DLD1 (cell line): Measurements from ENCODE around the gene RUFY1.

Experiments used
- in situ Hi-C: cut with HindIII; loops from 2 replicates; pipeline ENCODE4 v1.10.0; 2017; ENCODE audit warnings: low sequenced_read_pairs

RUFY1 gene

DNA sequence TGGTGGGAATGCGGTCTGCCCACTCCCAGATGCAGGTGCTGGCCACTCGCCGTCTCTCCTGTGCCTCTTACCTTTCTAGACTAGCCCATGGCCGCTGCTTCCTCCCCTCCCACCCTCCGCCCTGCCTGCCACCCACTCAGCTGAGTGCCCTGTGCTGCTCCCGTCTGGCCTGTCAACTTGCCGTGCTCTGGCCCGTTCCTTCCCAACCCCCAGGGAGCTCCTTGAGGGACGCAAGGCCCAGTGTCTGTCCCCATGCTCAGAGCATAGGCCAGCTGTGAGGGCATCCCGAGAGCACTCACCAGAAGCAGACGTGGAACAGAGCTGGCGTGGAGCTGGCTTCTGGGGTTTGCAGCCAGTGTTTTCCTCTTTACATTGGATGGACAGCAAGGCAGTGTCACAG is 53.0 kb downstream of the RUFY1 start:
- in situ Hi-C loops = no loop called here

DNA sequence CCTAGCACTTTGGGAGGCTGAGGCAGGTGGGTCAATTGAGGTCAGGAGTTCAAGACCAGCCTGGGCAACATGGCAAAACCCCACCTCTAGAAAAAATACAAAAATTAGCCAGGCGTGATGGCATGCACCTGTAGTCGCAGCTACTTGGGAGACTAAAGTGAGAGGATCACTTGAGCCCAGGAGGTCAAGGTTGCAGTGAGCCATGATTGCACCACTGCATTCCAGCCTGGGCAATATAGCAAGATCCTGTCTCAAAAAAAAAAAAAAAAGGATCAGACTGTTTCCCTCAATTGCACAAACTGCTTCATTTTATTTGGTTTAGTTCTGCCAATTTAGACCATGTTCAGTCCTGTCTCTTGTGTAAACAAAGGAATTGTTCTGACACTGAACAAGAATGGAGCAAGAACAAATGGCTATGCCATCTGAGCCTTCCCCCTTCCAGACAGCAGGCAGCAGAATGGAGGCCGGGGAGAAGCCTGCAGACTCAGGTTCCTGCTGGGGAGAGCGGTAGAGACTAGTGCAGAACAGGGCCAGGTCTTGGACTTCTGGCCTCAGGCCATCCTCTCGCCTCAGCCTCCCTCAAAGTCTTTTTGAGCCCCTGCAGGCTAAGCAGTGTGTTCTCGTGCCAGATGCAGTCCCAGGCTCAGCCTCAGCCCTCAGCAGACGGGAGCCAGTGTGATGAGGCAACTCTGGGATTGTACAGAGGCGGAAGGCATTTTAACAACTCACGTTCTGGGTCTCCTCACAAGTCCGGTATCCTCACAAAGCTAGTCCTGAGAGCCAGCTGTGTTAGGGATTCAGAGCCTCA is 54.9 kb downstream of the RUFY1 start:
- in situ Hi-C loops = no loop called here

DNA sequence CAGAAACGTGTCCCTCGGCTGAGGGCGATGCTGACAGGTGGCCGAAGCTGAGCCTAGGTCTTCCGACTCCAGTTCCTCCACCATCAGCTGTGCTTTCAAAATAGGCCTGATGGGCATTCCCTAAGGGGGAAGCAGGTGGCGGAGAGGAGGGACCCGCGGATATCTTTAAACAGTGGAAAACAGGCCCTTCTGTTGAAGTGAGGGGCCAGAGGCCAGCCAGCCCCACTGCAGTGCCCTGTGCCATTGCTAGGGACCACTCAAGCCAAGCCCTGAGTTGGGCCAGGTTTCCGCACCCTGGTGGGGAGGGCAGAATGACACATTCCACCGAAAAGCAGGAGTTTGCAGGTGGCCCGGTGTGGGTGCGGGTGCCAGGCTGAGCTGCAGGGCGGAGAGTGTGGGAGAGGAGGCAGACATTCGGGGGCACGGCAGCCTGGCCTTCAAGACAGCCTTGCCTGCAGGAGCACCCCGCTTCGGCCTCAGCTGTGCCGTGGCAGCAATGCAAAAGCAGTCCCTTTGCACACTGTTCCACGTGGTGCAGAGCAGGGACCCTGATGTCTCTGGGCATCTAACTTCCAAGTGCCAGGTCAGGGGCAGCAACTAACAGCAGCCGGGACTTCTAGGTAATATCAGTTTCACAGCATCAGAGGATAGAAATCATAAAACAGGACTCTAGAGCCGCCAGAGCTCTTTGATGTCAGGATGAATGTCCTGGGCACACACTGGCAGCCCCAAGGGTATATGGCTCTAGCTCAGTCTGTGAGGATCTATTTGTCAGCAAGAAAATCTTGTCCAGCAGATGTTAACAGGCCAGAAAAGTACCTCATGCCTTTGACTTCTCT is 55.9 kb downstream of the RUFY1 start:
- in situ Hi-C loops = no loop called here

DNA sequence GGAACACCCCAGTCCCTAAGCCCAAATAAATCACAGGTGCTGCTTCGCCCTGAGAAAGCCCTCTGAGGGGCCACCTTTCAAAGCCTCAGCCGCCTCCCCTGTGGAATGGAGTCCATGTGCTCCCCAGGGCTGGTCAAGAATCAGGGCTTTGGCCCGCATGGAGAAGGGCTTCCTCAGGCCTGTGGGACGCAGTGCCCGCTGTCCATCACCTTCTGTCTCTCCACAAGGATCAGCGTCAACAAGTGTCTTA is 56.5 kb downstream of the RUFY1 start:
- in situ Hi-C loops = no loop called here

DNA sequence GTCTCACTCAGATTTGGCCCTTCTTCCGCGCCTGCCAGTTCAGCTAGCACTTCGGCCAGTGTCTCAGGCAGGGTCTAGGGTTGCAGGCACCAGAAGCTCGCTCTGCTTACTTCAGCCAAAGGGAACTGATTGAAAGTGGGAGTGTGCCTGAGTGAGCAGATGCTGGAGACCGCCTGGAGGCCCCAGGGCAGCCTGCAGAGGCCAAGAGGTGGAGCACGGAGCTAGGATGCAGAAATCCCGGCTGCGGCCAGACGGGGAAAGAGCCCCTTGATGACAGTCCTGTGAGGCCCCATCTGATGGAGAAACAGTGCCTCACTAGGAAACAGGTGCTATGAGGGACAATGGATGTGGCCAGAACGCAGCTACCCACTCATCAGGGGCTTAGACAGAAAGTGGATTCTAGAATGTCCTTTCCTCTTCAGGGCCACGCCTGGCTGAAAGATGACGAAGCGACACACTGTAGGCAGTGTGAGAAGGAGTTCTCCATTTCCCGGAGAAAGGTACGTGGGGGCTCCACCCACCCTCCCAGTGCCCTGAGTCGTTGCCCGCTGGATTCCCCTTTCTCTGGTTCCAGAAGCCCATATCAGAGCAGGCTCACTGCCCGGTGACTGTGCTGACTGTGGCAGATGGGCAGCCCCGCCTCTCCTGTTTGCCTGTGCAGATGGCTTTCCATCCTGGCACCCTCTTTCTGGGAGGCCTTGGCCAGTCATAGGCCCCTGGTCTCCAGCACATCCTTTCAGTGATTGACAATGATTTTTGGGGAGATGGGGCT is 57.0 kb downstream of the RUFY1 start:
- in situ Hi-C loops = no loop called here

DNA sequence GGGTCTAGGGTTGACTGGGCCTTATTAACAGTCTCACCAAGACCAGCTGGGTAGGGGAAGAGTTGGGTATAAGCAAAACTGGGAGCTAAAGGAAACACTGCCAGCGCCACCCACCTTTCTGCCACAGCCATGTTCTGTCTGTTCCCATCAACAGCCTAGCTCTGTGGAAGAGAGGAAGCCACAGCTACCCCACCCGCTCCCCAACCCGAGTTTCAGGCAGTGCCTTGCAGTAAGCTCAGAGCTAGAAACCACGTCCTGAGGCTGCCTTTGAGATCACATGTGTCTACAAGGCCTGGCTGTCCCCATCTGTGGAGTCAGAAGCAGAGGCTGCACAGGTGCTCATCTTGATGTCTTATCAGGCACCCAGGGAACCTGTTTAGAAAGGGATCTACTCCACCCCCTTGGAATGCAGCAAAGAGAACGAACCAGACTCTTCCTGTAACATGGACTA is 57.8 kb downstream of the RUFY1 start:
- in situ Hi-C loops = no loop called here

DNA sequence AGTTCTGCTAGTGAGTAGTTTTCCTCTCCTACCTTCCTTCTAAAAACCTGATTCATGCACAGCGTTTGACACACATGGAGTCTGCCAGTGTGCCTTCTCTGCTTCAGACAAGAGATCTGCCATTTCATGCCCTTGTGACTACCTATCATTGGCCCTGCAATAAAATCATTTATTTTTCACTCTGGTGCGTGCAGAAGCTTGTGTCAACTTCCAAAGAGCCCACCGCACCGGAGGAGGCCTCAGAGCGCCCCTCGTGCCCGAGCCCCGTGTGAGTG is 59.4 kb downstream of the RUFY1 start:
- in situ Hi-C loops = no loop called here

DNA sequence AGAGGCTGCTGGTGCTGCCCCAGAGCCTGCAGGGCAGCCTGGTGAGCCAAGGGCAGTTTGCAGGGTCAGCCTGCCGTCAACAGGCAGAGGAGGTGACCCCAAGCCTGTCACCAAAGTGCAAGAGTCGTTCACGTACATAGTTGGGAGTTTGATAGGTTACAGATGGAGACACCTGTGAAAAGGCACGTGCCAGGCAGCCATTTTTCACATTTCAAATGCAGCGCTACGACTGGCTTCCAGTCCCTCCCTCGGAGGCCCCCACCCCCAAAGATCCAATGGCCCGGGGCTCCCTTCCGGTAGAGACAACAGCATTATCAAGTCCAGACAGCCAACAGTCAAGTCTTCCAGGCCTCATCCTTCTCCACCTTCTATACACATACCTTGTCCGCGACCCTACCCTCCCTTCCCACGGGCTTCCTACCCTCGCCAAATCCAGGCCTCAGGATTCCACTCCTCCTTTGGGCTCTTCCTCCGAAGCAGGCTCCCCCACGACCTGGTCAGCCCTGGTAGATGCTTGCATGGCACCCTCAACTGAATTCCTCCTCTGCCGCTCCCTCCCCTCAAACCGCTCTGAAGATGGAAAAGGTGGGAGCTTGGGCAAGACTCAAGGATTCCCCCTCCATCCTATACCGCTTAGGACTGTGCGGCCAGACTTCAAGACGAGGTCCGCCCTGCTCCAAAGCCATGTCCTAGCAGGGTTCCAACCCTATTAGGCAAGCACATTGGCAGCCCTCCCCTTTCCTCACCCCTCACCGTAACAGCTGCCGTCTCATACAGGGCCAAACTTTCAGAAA is 60.0 kb downstream of the RUFY1 start:
- in situ Hi-C loops = no loop called here

DNA sequence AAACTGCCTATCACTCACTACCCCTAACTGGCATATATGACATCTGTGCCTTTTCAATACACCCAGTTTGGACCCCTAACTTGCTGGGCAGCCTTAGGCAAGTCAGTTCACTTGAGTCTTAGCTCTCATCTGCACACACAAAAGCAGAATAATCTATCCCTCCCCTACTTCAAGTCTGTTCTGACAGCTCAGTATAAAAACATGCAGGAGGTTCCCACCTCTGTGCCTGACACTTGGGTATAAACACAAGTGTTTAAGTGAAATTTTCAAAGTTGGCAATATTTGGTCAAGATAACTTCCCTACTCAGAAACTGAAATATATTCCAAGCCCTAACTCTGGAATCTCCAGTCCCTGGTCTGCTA is 60.5 kb downstream of the RUFY1 start:
- in situ Hi-C loops = no loop called here

DNA sequence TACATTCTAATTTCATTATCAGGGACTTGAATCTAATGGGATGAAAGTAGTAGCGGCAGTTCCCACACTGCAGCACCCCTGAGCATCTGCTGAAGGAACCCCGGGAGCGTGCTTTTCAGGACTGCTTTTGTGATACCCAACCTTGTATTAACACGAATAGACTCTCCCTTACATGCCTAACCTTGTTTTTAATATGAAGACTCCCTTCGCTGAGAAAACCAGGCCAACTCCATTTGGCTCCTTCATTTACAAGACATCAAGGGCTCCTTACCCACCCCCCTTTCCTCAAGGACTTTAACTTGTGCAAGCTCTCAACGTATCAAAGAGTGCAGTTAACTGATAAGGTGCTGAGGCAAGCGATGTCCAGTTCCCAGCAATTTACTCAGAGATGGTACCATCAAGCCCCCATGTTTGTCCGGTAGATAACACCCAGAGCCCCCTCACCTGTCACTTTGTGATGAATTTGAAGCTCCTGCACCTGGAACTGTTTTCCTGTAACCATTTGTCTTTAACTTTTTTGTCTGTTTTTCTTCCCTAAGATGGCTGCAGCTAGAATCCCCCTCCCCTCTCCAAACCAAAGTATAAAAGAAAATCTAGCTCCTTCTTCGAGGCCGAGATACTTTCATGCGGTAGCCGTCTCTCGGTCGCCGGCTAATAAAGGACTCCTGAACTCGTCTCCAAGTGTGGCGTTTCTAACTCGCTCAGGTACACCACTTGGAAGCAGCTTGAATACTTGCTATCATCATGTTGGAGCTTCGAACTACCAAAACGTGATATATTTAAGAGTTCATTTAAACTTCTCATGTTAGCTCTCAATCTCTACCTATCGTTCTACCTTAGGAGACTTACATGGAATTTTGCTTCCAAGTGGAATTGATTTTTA is 62.5 kb downstream of the RUFY1 start:
- in situ Hi-C loops = no loop called here

DNA sequence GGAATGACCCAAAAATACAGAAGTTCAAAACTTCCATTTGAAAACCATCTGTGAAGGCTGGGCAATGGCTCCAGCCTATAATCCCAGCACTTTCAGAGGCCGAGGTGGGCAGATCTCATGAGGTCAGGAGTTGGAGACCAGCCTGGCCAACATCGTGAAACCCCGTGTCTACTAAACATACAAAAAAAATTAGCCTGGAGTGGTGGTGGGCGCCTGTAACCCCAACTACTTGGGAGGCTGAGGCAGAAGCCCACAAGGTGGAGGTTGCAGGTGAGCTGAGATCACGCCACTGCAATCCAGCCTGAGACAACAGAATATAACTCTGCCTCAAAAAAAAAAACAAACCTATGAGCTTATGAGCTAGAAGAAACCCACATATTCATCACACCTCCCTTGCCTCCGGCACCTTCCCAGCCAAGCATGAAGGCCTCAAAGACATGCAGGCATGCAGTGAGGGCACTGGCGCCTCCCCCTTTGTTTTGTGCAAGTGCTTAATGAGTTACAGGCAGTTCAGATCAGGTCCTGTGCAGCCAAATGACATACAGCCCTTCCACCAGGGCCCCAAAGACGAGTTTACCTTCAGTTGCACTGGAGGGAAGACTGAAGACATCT is 63.2 kb downstream of the RUFY1 start:
- in situ Hi-C loops = no loop called here

DNA sequence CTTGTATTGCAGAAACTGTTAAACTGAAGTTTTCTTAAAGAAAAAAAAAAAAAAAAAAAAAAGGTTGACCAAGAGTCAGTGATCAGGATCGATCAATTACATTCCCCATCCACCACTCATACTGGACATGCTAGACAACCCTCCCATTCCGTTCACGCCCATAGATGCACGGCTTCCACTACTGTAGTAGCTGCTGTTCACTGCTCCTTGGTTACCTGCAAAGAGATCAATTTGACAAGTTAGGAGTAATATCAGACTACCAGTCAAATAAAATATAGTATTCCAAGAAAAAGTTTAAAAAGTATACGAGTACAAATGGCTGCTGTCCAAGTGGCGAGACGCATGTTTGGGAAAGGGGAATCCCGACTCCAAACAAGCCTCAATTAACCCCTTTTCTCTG is 64.4 kb downstream of the RUFY1 start:
- in situ Hi-C loops = no loop called here

DNA sequence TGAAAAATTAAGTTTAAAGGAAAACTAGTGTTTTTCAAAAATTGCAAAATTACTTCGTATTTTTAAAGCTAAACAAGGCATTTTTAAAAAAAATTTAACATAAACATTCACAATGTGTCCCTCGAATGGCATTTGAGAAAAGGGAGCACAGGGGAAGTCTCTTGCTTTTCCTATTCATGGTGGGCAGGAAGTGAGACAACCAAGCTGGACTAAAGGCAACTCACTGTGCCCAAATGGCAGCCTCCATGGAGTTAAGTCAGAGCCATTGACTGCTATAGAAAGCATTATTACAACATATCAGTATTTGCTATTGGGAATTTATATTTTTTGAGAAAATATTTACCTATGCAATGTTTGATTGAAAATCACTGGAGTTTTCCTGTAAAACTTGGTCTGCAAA is 64.8 kb downstream of the RUFY1 start:
- in situ Hi-C loops = no loop called here

DNA sequence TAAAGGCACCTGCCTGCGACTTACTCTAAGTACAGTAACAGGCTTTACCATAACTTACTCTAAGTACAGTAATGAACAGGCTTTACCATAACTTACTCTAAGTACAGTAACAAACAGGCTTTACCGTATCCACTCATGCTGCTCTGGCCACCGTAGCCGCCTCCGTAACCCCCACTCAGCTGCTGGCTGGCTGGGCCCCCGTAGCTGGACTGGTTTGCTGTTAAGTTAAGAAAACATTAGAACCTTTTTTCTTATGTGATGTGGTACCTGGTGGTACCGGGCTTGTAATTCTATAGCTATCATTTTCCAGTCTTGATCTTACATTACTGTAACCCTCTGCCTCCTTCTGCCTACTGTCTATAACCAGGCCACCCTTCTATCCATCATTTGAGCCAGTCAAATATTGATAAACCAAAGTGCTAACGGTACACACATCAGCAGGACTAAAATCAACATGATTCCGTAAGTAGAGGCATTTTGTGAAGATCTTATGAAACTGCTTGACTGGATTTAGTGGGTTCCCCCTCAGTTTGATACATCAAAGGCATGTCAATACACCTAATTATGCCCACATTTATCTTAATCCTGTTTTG is 65.7 kb downstream of the RUFY1 start:
- in situ Hi-C loops = no loop called here

DNA sequence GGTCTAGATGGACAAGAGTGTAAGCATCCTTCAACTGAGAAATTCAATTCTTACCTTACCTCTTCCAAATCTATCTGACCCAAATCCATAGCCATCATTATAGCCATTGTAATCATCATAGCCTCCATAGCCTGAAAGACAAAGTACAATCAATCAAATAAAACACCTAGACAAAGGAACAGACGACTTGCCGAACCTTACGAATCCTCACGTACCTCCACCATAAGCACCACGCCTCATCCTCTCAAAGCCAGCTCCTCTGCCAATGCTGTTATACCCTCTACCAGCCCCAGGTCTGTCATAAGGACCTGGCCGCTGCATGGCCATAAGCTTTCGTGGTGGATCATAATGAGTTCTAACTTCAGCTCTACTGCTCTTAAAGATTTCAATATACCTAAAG is 67.6 kb downstream of the RUFY1 start:
- in situ Hi-C loops = no loop called here

DNA sequence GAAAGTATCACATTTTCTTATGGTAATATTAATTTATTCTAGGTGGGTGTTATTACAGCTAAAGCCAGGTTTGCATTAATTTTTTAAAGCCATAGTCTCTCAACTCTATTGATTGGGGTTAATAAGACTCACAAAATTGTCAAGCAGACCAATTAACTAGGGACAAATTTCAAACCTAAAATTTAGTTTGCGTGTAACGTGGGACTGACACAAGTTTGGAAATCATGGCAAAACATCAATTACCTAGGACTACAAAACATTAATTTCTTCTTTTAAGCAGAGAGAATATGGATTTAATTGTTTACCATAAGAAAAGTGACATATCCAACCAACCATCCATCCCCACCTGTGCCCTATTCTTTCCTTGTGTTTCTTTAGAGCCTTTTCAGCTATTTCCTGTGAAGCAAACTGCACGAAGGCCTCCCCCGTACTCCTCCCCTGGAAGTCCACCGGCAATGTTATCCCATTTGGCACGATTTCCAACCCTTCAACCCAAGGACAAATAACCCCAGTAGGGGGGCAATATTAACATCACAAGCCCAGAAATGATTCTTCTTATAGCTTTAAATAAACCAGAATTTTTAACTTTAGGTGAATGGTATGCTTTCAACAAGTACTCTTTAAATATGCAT is 68.7 kb downstream of the RUFY1 start:
- in situ Hi-C loops = no loop called here

DNA sequence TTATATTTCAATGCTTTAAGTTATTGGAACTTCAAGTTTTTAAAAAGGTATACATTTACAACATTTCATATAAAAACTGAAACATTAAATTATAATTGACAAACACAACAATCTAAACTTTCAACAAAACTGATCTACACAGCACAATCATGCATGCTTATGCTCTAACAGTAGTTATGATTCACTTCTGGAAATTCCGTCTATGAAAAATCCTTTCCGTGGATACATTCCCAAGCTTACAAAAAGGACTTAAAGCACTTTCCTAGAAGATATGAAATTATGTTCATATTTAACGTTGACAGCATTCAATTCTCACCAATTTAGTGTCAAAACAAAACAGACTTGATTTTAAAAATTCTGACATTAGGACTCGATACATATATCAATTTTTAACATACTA is 69.4 kb downstream of the RUFY1 start:
- in situ Hi-C loops = no loop called here

DNA sequence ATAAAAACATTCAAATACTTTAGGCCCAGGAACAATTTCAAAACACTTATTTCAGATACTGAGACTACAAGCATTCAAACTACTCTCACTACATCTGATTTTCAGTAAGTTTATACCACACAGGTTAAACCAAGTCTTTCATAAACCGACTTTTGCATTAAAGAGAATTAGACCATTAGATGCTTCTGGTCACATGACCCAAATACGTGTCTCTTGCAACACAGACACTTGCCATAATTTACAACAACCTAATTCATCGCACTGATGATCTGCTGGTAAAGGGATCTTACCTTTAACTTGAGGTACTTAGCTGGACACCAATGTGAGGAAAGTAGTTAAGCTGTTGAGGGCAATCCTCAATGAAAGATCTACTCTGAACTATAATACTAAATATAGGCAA is 69.9 kb downstream of the RUFY1 start:
- in situ Hi-C loops = no loop called here

DNA sequence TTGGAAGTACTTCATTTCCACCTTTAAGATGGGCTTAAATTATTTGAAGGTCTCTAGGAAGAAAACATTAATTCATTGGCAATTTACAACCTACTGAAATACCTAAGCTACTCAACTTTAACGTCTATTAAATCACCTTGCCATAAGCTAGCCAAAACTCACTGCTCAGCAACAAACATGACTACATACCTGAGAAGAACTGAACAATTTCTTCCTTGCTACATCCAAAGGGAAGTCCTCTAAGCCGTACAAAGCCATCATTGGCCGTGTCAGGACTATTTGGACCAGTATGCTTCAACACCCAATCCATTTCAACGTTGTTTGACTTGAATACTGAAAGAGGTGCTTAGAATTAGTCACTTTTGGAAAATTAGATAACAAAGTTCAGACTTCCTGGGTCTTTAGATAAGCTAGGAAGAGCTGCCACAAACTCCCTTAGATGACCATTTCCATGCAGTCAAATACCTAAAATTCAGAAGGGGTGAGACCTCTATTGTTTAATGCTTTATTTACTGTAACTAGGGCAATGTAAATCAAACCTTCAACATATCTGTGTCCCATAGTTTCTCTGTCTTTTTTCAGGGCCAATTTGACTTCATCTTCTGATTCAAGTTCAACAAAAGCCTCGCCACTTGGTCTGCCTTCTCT is 70.5 kb downstream of the RUFY1 start:
- in situ Hi-C loops = no loop called here
